GM21526 (cell line): Measurements from ENCODE around the gene FZD1.

Source experiments
- ATAC-seq: cut with Tn5 transposase; IDR thresholded peaks from one replicate; pipeline ENCODE4 v1.9.1; 2021; ENCODE audit warnings: moderate library complexity; ENCODE audit not compliant: unreplicated experiment, low FRiP score

The FZD1 gene

DNA sequence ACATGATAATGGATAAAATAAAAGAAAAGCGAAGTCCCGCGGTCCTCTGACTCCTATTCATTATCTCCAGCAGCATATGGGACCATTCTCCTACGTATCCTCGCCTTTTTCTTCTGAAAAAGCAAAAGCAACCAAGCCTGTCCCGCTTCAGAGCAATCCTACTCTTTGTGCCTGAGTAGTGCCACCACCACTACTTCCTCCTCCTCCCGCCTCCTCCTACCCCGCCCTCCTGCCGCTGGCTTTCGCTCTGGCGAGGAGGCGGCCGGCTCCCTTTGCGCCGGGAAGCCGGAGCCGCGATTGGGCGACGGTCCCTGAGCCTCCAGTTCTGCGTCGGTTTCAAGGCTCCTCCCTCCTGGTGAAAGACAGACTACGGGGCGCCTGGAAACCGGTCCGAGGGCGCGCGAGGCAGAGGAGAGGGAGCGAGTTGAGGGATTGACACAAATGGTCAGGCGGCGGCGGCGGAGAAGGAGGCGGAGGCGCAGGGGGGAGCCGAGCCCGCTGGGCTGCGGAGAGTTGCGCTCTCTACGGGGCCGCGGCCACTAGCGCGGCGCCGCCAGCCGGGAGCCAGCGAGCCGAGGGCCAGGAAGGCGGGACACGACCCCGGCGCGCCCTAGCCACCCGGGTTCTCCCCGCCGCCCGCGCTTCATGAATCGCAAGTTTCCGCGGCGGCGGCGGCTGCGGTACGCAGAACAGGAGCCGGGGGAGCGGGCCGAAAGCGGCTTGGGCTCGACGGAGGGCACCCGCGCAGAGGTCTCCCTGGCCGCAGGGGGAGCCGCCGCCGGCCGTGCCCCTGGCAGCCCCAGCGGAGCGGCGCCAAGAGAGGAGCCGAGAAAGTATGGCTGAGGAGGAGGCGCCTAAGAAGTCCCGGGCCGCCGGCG lies at the start of gene FZD1:
Gene FZD1 (plus strand): TSS at position 388 of the 878 bp plus-strand sequence. CDS start 448 bp downstream, at position 836.
- ATAC-seq = peak; percentile 89

DNA sequence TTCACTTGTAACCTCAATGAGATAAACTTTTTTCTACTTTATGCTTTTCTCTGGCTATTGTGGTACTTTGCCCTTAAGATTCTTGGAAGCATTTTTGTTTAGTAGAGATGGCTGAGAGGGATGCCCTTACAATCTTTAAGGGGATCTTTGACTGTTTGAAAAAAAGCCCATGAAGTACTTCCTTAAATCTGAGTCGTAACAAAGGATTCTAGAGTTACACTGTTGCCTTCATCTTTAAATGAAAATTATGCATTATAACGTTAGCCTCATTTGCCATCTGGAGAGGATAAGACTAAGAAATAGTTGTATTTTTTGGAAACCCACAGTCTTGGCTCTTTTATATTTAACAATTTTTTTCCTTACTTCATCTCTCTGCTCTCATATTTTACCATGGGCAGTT lies 37.8 kb upstream of the FZD1 start:
- ATAC-seq = no peak

DNA sequence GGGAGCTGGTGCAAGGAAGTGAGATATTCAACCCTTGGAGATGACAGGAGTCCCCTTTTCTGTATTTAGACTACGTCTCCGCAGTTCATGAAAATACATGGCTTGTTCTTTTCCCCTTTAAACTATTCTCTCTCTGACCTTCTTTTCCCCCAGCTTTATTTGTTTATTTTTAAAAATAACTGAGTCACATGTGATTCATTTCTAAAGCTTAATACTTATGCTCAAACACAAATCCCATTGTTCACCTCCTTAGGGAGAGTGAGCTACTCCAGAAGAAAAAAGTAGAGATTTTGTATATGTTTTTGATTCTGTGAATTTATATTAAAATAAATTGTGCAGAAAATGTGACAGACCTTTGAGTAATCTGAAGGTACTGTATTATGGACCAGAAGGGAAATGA lies 35.9 kb upstream of the FZD1 start:
- ATAC-seq = no peak

DNA sequence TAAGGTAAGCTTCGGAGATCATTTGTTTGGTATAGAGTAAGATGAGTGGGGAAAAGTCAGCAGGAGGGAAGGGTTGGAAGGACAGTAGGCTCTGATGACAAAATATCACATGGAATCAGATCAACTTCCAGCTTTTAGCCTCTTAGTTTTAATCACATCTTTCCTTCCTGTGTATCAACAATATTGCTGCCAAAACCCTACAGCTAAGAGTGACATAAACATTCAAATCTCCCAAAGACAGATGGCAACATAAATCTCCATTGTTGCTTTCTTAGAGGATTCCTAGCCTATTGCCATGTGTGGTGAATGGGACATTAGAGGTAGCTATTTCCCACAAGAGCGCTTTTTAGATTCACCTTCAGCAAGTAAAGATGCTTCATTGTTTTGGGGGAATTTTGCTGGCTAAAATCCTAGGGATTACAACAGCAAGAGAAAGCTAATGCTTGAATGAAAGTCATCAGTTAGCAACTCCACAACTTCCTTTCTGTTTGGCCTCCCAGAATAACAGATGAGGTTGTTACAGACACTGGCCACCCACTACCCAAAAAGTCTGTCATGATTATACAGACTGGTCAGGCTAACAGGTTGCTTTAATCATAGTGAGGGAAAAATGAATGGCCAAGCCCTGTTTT lies 35.2 kb upstream of the FZD1 start:
- ATAC-seq = no peak

DNA sequence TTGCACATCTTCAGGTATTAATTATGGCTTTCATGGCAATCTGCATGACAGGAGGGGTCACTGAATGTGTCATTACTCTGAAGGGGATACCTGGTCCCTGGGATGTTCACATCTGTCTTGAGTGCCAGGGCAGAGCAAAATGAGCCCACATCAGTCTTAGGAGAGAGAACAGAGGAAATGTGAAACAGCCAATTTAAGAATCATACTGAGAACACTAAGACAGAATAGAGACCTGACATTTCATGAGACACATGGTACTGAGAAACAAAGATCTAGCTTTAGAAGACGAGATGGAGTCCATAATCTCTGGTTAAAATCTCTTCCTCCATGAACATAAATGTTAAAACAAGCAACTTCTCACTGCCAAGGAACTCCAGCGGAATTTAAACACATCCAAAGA lies 34.1 kb upstream of the FZD1 start:
- ATAC-seq = no peak

DNA sequence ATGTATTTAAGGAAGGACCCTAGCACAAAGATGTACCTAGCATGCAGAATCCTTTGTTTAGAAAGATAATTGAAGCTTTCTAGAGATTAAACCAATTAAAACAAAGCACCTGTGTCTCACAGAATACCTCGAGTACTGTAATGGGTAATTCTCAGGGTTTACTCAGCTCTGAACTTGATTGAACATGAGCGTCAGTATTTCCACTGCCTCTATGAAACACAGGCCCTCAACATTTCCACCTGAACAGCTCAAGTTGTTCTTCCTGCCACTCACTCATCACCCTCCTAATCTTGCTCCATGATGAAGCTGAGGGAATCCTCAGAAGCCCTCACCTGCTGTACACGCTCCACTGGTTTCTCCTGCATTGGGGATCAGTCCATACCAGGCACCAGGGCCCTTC lies 33.7 kb upstream of the FZD1 start:
- no peak for ATAC-seq

DNA sequence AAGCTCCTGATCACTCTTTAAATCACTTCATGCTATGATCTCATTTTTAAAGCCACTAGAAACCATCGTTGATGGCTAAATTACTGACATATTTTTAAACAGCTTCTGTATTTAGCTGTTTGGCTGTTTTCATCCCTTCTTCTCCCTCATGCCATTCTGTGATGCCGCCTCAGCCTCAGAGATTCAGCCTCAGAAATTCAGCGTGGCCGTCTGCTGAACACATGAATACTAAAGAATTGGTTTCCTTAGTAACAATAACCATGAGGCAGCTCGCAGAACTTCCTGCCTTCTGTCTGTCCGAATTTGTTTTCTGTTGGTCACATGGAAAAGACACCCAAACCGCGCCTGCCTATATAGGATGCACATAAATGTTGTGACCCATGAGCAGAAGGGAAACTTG lies 31.0 kb upstream of the FZD1 start:
- no peak for ATAC-seq

DNA sequence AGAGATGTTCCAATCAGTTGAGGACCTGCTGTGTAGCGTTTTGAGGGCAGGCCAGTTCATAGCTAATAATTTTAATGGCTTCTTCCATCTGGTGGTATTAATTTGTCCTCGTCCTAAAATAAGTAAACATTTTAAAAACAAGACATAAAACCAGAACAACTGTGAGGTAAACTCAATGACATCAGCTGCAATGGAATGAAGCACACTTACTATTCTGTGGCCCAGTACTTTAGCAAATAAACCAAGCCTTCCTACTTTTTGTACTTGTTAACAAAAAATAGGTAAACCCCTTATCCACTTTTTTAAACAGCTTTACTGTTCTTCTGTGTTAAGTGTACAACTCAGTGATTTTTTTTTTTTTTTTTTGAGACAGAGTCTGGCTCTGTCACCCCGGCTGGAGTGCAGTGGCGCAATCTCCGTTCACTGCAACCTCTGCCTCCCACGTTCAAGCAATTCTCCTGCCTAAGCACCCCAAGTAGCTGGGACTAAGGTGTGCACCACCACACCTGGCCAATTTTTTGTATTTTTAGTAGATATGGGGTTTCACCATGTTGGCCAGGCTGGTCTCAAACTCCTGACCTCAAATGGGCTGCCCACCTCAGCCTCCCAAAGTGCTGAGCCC lies 28.9 kb upstream of the FZD1 start:
- ATAC-seq = no peak

DNA sequence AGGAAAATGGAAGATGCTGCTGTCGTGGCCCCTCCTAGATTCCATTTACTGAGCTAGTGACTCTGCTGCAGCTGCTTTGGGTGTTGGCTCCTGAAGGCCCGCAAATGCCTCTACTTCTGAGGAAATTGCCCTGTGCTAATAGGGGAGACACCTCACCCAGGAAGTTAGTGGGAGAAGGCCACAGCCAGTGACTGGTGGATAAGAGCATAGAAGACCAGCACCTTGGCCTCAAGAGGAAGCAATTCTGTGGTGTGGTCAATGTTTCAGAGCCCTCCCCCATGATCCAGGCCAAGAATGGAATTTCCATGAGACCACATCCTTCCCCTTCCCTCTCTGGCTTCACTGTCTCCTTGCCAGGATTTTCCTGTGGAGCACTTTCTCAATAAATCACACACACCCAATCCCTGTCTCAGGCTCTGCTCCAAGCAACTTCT lies 25.0 kb upstream of the FZD1 start:
- no peak for ATAC-seq

DNA sequence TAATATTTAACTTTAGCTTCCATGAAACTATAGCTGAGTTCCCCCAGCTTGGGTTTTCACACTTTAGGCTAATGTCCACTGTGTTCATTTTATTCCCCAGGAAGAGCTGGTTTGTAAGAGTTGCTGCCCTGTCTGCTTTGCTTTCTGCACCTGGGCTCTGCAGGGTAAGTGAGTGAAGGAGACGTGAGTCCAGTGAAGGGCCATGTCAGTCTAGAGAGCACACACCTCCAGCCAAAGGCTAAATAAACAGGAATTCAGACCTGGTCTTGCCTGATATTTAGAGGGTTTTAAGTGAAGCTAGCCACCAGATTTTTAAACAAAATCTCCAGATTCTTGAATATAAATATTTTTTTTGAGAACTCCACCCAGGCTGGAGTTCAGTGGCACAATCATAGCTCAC lies 24.5 kb upstream of the FZD1 start:
- no peak for ATAC-seq

DNA sequence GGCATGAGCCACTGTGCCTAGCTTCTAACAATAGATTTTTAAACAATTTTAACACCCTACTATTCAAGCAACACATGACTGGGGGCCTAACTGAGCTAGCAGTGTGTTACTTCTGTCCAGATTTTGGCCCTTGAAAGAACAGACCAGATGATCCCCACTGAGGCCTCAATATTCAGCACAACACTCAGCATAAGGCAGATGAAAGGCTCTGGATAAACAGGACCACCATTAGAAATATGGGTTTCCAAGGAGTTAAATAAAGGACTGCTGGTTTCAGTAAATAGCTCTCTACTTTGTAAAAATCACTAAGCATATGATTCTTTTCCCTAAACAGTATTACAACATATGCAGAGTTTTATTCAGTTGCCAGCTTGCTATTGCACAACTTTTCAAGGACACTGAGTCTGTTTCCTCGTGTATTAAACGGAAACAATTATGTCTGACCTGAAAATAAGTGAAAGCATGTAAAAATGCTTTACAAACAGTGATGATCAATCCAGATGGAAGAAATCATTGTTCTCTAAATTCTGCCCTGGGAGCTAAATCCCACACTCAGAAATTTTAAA lies 23.8 kb upstream of the FZD1 start:
- ATAC-seq = no peak

DNA sequence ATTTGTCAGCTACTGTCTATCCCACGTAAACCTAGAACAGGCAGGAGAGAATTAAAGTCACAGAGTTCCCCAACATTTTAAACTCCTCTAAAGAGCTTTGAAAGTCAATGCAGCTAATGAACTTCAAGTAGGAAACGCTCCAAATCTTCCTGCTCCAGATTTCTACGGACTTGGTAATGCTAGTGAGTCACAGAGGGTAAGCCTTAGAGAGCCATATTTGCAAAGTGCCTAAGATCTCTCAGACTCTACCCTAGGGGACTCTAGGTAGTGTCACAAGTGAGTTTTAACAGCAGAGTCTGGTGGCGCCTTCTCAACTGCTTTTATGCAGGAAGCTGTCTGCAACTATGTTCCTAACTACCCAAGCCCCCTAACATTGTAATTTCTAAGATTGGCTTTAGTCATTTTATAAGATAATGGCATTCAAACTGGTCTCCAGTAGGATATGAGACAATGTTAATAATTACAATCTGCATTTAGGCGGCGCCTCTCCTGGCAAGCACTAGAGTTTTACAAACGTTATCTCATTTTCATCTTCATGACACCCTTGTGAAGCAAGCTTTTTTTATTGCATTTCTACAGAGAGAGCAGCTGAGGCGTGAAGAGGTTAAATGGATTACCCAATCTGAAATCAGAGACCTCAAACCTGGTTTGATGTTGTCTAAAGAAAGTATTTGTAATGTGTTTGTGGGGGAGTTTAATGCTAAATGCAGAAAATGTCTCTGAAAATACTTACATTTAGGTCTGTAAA lies 22.0 kb upstream of the FZD1 start:
- ATAC-seq = no peak

DNA sequence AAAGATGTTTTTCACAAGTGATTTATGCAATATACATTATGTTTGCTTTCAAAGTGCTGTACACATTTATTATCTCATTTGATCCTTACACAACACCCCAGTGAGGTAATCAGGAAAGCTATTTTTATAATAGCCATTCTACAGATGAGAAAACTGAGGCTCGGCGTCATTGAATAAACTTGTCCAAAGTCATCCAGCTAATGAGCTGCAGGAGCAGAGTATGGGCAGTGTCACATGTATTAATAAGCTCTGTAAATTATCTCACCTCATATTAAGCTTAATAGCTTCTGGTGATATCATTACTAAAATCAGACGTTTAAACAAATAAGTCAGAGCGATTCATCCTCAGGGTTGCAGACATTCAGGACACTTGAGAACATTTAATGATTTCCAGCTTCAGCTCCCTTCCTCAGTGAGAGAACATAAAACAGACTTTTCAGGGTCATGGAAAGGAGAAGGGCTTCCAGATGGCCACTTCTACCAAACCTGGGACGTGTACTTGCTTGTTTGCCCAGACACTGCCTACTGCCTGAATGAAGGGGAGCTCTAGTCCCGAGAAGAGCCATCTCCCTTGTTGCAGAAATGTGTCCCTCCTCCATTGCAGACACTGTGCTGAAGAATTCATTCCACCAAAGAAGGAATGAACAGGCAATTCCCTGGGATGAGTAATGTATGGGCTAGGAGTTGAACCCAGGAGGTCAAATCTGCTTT lies 20.5 kb upstream of the FZD1 start:
- no peak for ATAC-seq

DNA sequence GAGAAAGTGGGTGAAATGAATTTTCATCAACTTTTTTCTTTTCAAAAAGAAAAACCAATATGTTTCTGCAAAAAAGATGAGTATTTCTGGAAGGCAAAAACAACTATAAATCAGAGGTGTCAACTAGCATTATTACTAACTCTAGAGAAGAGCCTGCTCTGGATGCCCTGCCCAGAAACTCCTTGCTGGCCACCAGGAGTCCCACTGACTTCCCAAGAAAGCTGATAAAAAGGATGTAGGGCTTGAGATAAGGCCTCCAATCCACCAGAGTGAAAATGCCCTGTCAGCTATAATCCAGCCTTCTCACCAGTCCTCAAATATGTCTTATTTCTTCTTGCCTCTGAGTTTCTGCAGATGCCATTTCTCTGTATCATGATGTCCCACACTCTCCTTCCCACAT lies 16.7 kb upstream of the FZD1 start:
- ATAC-seq = no peak

DNA sequence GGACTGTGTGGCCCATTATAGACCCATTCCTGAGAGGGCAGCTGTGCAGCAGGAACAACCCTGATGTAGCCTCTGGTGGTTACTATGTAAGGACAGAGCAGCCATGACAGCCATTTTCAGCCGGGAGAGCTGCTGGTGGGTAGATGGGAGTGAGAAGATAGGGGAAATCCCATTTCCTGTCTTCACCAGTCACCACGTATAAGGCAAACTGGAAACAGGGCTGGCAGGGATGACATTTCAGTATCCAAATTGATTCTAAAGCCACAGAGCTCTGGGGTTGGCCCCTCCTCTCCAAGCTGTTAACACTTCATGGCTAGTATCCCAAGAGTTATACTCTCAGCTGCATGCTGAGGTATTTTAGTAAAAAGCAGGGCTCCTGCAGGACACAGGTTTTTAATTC lies 15.2 kb upstream of the FZD1 start:
- ATAC-seq = no peak

DNA sequence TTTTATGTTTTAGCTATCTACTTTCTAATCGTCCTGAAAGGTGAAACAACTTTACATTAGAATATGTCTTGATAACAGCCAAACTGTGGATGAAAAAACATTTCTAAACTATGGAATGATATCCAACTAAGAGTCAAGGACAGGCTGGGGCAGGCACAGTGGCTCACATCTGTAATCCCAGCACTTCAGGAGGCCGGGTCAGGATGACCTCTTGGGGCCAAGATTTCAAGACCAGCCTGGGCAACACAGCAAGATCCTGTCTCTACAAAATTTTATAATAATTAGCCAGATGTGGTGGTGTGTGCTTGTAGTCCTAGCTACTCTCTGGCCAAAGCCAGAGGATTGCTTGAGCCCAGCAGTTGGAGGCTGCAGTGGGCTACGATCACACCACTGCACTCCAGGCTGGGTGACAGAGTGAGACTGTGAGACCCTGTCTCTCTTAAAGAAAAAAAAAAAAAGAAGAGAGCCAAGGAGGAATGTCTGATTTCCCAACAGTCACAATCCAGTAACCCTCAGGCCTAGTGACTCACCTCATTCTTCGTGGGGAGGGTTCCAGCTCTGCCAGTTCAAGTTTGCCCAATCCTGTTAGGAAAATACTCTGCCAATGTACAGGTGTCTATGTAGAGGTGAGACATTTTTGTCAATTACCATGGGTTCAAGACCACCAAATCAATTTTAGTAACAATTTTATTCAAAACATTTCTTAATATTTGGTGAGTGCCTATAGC lies 14.6 kb upstream of the FZD1 start:
- no peak for ATAC-seq

DNA sequence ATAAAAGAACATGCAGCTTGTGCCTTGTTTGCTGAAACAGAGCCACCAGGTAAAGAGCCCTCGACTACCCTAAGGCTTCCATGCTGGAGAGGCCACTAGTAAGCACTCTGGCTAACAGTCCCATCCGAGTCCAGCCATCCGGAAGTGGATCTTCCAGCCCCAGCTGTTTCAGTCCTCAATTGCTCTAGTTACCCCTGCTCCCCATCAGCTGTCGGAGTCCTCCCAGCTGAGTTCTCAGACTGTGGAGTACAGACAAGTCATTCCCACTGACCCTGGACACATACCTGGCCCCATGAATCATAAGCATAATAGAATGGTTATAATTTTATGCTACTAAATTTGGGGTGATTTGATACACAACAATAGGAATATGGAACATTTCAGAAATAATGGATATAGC lies 13.5 kb upstream of the FZD1 start:
- ATAC-seq = no peak

DNA sequence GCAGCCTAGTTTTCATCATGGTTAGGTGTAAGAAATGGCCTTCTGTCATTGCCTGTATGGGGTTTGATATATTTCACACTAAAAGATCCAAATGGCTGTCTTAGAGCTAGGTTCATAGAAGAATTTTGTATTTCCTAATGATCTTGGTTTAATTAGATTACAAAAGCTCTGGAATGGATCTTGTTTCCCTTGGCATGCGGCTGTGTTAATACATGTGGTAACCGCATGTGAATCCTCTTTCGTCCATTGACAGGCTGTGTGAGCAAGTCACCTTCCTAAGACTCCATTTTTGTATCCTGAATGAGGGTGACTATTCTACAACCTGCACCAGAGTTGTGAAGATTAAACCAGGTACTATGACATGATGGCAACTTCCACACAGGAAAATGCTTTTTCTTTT lies 12.4 kb upstream of the FZD1 start:
- ATAC-seq = no peak

DNA sequence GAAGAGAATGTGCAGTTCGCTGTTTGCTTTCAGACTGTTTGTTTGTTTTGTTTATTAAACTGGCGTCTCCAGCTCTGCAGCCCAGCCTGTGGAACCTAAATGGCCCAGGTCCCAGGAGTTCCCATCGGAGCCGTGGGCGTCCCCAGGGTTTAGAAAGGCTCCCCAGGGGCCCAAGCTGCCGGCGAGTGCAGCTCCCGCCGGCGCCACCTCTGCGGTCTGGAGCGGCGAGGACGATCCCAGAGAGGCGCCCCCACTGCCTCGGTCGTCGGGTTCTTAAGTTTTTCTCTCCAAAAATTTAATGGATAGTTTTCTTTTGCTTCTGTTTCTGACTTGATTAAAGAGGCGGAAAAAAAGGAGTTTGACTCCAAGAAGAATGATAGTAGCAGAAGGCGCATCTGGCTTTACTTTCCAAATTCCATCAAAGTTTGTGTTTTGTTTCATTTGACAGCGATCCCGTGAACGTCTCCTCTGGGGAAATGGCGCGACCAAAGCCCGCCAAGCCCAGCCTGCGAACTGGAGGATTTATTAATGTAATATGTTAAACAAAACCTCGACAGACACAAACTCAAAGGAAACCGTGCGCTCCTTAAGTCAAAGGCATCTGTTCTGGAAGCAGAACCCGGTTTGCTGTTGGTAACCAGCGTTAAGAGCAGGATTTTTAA lies 718 bp upstream of the FZD1 start:
- ATAC-seq = no peak
